ENCODE measurements around the gene TGFBRAP1.
"Not testable (repeated sequence)": the region's sequence is repeated elsewhere in the genome, so short reads cannot be mapped to it uniquely, and the experiment has no call there.

DNA sequence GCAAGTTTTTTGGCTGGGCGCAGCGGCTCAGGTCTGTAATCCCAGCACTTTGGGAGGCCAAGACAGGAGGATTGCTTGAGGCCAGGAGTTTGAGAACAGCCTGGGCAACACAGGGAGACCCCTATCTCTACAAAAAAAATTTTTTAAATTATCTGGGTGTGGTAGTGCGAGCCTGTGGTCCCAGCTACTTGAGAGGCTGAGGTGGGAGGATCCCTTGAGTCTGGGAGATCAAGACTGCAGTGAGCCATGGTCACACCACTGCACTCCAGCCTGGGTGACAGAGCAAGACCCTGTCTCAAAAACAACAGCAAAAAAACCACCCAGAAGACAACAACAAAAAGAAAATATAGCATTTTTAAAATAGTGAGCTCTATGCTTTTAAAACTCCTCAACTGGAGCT, 2.3 kb downstream of the TGFBRAP1 start:
- TF ChIP-seq, protein P1, sequence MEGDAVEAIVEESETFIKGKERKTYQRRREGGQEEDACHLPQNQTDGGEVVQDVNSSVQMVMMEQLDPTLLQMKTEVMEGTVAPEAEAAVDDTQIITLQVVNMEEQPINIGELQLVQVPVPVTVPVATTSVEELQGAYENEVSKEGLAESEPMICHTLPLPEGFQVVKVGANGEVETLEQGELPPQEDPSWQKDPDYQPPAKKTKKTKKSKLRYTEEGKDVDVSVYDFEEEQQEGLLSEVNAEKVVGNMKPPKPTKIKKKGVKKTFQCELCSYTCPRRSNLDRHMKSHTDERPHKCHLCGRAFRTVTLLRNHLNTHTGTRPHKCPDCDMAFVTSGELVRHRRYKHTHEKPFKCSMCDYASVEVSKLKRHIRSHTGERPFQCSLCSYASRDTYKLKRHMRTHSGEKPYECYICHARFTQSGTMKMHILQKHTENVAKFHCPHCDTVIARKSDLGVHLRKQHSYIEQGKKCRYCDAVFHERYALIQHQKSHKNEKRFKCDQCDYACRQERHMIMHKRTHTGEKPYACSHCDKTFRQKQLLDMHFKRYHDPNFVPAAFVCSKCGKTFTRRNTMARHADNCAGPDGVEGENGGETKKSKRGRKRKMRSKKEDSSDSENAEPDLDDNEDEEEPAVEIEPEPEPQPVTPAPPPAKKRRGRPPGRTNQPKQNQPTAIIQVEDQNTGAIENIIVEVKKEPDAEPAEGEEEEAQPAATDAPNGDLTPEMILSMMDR (IDR thresholded peaks at IDR 0.05), result not testable (repeated sequence)
- not testable (repeated sequence) for TF ChIP-seq POLR2A (IDR thresholded peaks at IDR 0.05)
